Liver (tissue), 3 donors: Measurements from ENCODE around the gene PFKFB4.

Source experiments
- CTCF ChIP-seq: fragments of 150-350 bp; IDR thresholded peaks from 2 replicates; pipeline ENCODE4 v1.5.1; 2017; ENCODE audit warnings: improper control_type of control experiment, low read depth, low read length; ENCODE audit not compliant: missing input control
- HNF4A ChIP-seq, 2 donors: conservative IDR thresholded peaks; 2 replicates each; pipeline ENCODE4 v1.6.1; 2016; ENCODE audit warnings: antibody characterized with exemption in 2 of 2, mild to moderate bottlenecking in 2 of 2
- MAX ChIP-seq: IDR thresholded peaks from 2 replicates; pipeline ENCODE4 v1.6.1; 2016; ENCODE audit warnings: antibody characterized with exemption
- REST ChIP-seq: IDR thresholded peaks from 2 replicates; pipeline ENCODE4 v1.6.1; 2016; ENCODE audit warnings: antibody characterized with exemption, mild to moderate bottlenecking
- donor health status: healthy.
- donor health status: healthy.

- TF ChIP-seq CTCF (no peak), REST (no peak), HNF4A (conservative IDR thresholded peaks at IDR 0.05) (no peak), MAX (no peak)
Observed at GRCh38 chr3:48514431-48515227, 42.0 kb downstream of the PFKFB4 start.
